ENCODE data around the gene ROR1.

ROR1 gene

GRCh38 chr1:63936801-63937200 is 163.0 kb downstream of the ROR1 start:
- Histone ChIP-seq H3K4me3 (ENCODE audit: low read depth, low read length) (no peak overlapping the region), H3K27ac (ENCODE audit: extremely low read depth, low read depth, low read length) (no peak overlapping the region), H3K9me3 (ENCODE audit: control insufficient read depth, insufficient read depth, low read depth, low read length) (no peaks in the 10 kb centered on the region), H3K36me3 (ENCODE audit: control insufficient read depth in 2 of 2, insufficient read depth in 1 of 2, low read length in 2 of 2) (no peaks in the 10 kb centered on the region), H3K4me1 (ENCODE audit: control insufficient read depth, insufficient read depth, low read length) (no peaks in the 10 kb centered on the region)
- CTCF ChIA-PET: interaction anchor here (0.7 to 1.4 kb wide), 2 partner anchors 13 to 16 kb away, joined by 3 to 4 read pairs; no protein-coding TSS in a partner anchor
- POLR2A ChIA-PET: no interaction called here
- no peak for TF ChIP-seq ZNF10 (tag by site-specific recombination; IDR thresholded peaks at IDR 0.05)
- TF ChIP-seq ZNF18 (tag by site-specific recombination; IDR thresholded peaks at IDR 0.05): no peak
- no peak for TF ChIP-seq ZNF558 (tag by site-specific recombination; IDR thresholded peaks at IDR 0.05)
- TF ChIP-seq ZFP37 (tag by site-specific recombination; IDR thresholded peaks at IDR 0.05): no peak
- peak; percentile 41 for TF ChIP-seq SETDB1 (IDR thresholded peaks at IDR 0.05; ENCODE audit: insufficient read length, low read length)

DNA sequence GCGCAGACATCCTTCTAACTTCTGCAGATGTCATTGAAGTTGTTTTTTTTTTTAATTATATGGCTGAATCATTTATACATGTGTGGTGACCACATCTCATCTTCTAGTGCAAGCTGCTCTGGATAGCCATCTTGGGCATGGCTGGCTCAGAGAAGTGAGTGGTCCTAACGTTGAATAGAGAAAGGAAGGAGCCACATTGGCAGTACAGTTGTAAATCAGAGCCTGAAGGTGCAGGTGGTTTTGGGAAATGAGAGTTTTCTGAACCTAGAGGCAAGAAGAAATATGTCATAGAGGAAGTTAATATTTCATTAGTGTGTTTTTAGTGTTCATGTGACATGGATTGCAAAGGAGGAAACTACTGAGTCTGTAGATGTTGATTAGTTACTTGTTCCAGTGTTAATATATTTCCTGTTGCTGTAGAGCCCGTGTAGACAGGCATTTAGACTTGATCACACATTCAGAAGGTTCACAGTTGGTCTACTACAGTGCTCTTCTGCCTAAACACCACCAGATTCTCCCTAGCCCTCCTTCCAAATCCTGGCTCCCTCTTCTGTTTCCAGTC is 163.7 kb downstream of the ROR1 start:
- no peaks in the 10 kb centered on the region for H3K9me3 ChIP-seq (ENCODE audit: control insufficient read depth, insufficient read depth, low read depth, low read length)
- H3K4me1 ChIP-seq (ENCODE audit: control insufficient read depth, insufficient read depth, low read length): no peaks in the 10 kb centered on the region
- ChIA-PET POLR2A (no interaction called here), CTCF (no interaction called here)
- H3K4me3 ChIP-seq (ENCODE audit: low read depth, low read length): no peak overlapping the region
- TF ChIP-seq SP7 (tag by site-specific recombination; IDR thresholded peaks at IDR 0.05): no peak
- TF ChIP-seq ZNF707 (tag by site-specific recombination; IDR thresholded peaks at IDR 0.05): no peak
- TF ChIP-seq ZNF768 (tag by site-specific recombination; IDR thresholded peaks at IDR 0.05): no peak
- no peak for TF ChIP-seq HOXD13 (CRISPR knock-in tag; IDR thresholded peaks at IDR 0.05; ENCODE audit: borderline replicate concordance)
- TF ChIP-seq ZXDB (tag by site-specific recombination; IDR thresholded peaks at IDR 0.05): no peak
- no peak for TF ChIP-seq ZNF223 (tag by site-specific recombination; IDR thresholded peaks at IDR 0.05)
- no peak for TF ChIP-seq REPIN1 (tag by site-specific recombination; IDR thresholded peaks at IDR 0.05; ENCODE audit: low read depth)
- no peak for TF ChIP-seq TCF7L2 (IDR thresholded peaks at IDR 0.05; ENCODE audit: borderline replicate concordance, low read depth, low read length)
- TF ChIP-seq ZNF792 (tag by site-specific recombination; IDR thresholded peaks at IDR 0.05): no peak
- no peak for TF ChIP-seq ZFHX2 (tag by site-specific recombination; conservative IDR thresholded peaks at IDR 0.05)
- TF ChIP-seq ZFP41 (tag by site-specific recombination; IDR thresholded peaks at IDR 0.05; ENCODE audit: borderline replicate concordance): no peak
- no peak overlapping the region for H3K27ac ChIP-seq (ENCODE audit: extremely low read depth, low read depth, low read length)
- H3K36me3 ChIP-seq (ENCODE audit: control insufficient read depth in 2 of 2, insufficient read depth in 1 of 2, low read length in 2 of 2): no peaks in the 10 kb centered on the region

GRCh38 chr1:63940440-63940839 is 166.6 kb downstream of the ROR1 start:
- no peaks in the 10 kb centered on the region for H3K36me3 ChIP-seq (ENCODE audit: control insufficient read depth in 2 of 2, insufficient read depth in 1 of 2, low read length in 2 of 2)
- no peaks in the 10 kb centered on the region for H3K9me3 ChIP-seq (ENCODE audit: control insufficient read depth, insufficient read depth, low read depth, low read length)
- CTCF ChIA-PET: no interaction called here
- H3K4me1 ChIP-seq (ENCODE audit: control insufficient read depth, insufficient read depth, low read length): no peaks in the 10 kb centered on the region
- TF ChIP-seq OVOL3 (tag by site-specific recombination; IDR thresholded peaks at IDR 0.05) (no peak), ZNF768 (tag by site-specific recombination; IDR thresholded peaks at IDR 0.05) (no peak), ZNF580 (tag by site-specific recombination; IDR thresholded peaks at IDR 0.05) (no peak), ZNF223 (tag by site-specific recombination; IDR thresholded peaks at IDR 0.05) (no peak), ZNF629 (tag by site-specific recombination; IDR thresholded peaks at IDR 0.05) (no peak), ZNF324 (tag by site-specific recombination; IDR thresholded peaks at IDR 0.05) (no peak), KLF1 (tag by site-specific recombination; IDR thresholded peaks at IDR 0.05) (no peak), PBX3 (CRISPR knock-in tag; IDR thresholded peaks at IDR 0.05) (no peak), ZNF692 (tag by site-specific recombination; IDR thresholded peaks at IDR 0.05) (no peak), YY2 (tag by site-specific recombination; IDR thresholded peaks at IDR 0.05) (no peak), EGR2 (tag by site-specific recombination; IDR thresholded peaks at IDR 0.05; ENCODE audit: low read depth) (no peak), ZNF394 (tag by site-specific recombination; IDR thresholded peaks at IDR 0.05; ENCODE audit: borderline replicate concordance) (no peak), ZBTB8A (tag by site-specific recombination; IDR thresholded peaks at IDR 0.05) (no peak), FEZF1 (tag by site-specific recombination; IDR thresholded peaks at IDR 0.05) (no peak), ZNF560 (tag by site-specific recombination; IDR thresholded peaks at IDR 0.05; ENCODE audit: borderline replicate concordance) (no peak)
- no peak overlapping the region for H3K4me3 ChIP-seq (ENCODE audit: low read depth, low read length)
- H3K27ac ChIP-seq (ENCODE audit: extremely low read depth, low read depth, low read length): no peak overlapping the region
- POLR2A ChIA-PET: no interaction called here

All from HEK293 (cell line).